Measurements from ENCODE around the gene MRPS34. TPM values are rescaled to one million over a fixed set of nuclear protein-coding genes. Genes with fewer than 3 reads are reported as not detected.

The MRPS34 gene
- total RNA-seq, 1 donor from 2014 or later: 75.1 TPM

- Mint-ChIP-seq H3K4me3 (ENCODE audit: unreplicated experiment) (no peak overlapping the region), H3K27ac (ENCODE audit: unreplicated experiment) (no peak overlapping the region), H3K9me3 (ENCODE audit: unreplicated experiment) (peaks cover 5% of the 10 kb centered on the region), H3K4me1 (ENCODE audit: low read depth, unreplicated experiment) (peaks cover 3% of the 10 kb centered on the region), H3K36me3 (ENCODE audit: unreplicated experiment) (no peaks in the 10 kb centered on the region), H3K27me3 (ENCODE audit: unreplicated experiment) (peaks cover 1% of the 10 kb centered on the region)
- DNase-seq: no peak
- TF ChIP-seq, protein P1, sequence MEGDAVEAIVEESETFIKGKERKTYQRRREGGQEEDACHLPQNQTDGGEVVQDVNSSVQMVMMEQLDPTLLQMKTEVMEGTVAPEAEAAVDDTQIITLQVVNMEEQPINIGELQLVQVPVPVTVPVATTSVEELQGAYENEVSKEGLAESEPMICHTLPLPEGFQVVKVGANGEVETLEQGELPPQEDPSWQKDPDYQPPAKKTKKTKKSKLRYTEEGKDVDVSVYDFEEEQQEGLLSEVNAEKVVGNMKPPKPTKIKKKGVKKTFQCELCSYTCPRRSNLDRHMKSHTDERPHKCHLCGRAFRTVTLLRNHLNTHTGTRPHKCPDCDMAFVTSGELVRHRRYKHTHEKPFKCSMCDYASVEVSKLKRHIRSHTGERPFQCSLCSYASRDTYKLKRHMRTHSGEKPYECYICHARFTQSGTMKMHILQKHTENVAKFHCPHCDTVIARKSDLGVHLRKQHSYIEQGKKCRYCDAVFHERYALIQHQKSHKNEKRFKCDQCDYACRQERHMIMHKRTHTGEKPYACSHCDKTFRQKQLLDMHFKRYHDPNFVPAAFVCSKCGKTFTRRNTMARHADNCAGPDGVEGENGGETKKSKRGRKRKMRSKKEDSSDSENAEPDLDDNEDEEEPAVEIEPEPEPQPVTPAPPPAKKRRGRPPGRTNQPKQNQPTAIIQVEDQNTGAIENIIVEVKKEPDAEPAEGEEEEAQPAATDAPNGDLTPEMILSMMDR (IDR thresholded peaks at IDR 0.05; ENCODE audit: partially characterized antibody, unreplicated experiment): no peak
These were observed 43.7 kb upstream of the MRPS34 start for GRCh38 chr16:1816396-1817275.

- no peaks in the 10 kb centered on the region for H3K36me3 Mint-ChIP-seq (ENCODE audit: unreplicated experiment)
- H3K27me3 Mint-ChIP-seq (ENCODE audit: unreplicated experiment): peaks cover 1% of the 10 kb centered on the region
- DNase-seq: no peak
- H3K4me3 Mint-ChIP-seq (ENCODE audit: unreplicated experiment): no peak overlapping the region
- peaks cover 3% of the 10 kb centered on the region for H3K4me1 Mint-ChIP-seq (ENCODE audit: low read depth, unreplicated experiment)
- H3K9me3 Mint-ChIP-seq (ENCODE audit: unreplicated experiment): peaks cover 5% of the 10 kb centered on the region
- TF ChIP-seq, protein P1 (IDR thresholded peaks at IDR 0.05; ENCODE audit: partially characterized antibody, unreplicated experiment): no peak
- H3K27ac Mint-ChIP-seq (ENCODE audit: unreplicated experiment): no peak overlapping the region
These were observed 42.5 kb upstream of the MRPS34 start for GRCh38 chr16:1815461-1815860.

DNA sequence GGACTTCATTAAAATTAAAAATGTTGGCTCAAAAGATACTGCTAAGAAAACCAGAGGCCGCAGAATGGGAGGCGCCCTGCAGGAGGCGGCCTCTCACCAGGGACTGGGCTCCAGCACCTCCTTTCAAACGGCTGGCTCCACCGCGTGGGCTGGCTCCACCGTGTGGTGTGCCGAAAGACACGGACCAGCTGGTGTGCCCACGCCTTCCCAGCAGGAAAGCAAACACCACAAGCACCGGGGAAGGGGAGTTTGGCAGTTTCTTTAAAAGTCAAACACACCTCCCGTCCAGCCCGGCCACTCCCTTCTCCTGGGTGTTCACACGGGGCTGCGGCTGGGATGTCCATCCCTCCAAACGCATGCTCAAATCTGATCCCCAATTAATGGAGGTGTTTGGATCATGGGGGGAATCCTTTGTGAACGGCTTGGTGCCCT lies 39.8 kb upstream of the MRPS34 start:
- H3K9me3 Mint-ChIP-seq (ENCODE audit: unreplicated experiment): peaks cover 6% of the 10 kb centered on the region
- H3K27me3 Mint-ChIP-seq (ENCODE audit: unreplicated experiment): peaks cover 1% of the 10 kb centered on the region
- DNase-seq: peak; percentile 63
- TF ChIP-seq, protein P1 (IDR thresholded peaks at IDR 0.05; ENCODE audit: partially characterized antibody, unreplicated experiment): no peak
- no peak overlapping the region for H3K27ac Mint-ChIP-seq (ENCODE audit: unreplicated experiment)
- H3K4me1 Mint-ChIP-seq (ENCODE audit: low read depth, unreplicated experiment): peaks cover 2% of the 10 kb centered on the region
- H3K36me3 Mint-ChIP-seq (ENCODE audit: unreplicated experiment): no peaks in the 10 kb centered on the region
- H3K4me3 Mint-ChIP-seq (ENCODE audit: unreplicated experiment): no peak overlapping the region

- Mint-ChIP-seq H3K36me3 (ENCODE audit: unreplicated experiment) (peaks cover 5% of the 10 kb centered on the region), H3K4me1 (ENCODE audit: low read depth, unreplicated experiment) (peaks cover 2% of the 10 kb centered on the region), H3K4me3 (ENCODE audit: unreplicated experiment) (no peak overlapping the region), H3K27ac (ENCODE audit: unreplicated experiment) (no peak overlapping the region), H3K9me3 (ENCODE audit: unreplicated experiment) (peaks cover 6% of the 10 kb centered on the region), H3K27me3 (ENCODE audit: unreplicated experiment) (no peaks in the 10 kb centered on the region)
- TF ChIP-seq, protein P1 (IDR thresholded peaks at IDR 0.05; ENCODE audit: partially characterized antibody, unreplicated experiment): no peak
- DNase-seq: no peak
These were observed 37.6 kb upstream of the MRPS34 start for GRCh38 chr16:1810536-1810935.

DNA sequence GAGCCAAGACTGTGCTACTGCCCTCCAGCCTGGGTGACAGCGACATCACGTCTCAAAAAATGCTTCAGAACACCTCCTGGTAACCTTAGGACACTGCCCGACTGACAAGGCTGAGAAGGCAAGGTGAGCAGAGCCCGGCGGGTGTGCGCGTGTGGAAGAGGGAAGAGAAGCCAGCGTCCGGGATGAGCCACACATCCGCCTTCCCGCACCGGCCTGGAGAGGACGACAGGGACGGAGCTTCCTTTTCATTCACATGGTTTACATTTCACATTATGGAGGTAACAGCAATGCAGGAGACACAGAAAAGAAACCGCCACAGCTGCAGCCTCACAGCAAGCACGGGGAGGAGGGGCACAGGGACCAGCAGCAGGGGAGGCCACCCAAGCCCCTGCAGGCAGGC lies 37.2 kb upstream of the MRPS34 start:
- H3K36me3 Mint-ChIP-seq (ENCODE audit: unreplicated experiment): peaks cover 5% of the 10 kb centered on the region

More for the DNA sequence above, 37.2 kb upstream of the MRPS34 start:
- no peak for DNase-seq
- Mint-ChIP-seq H3K4me3 (ENCODE audit: unreplicated experiment) (no peak overlapping the region), H3K9me3 (ENCODE audit: unreplicated experiment) (peaks cover 3% of the 10 kb centered on the region), H3K27me3 (ENCODE audit: unreplicated experiment) (no peaks in the 10 kb centered on the region), H3K4me1 (ENCODE audit: low read depth, unreplicated experiment) (peaks cover 2% of the 10 kb centered on the region), H3K27ac (ENCODE audit: unreplicated experiment) (peak overlapping the region; percentile 62)
- TF ChIP-seq, protein P1 (IDR thresholded peaks at IDR 0.05; ENCODE audit: partially characterized antibody, unreplicated experiment): no peak
